ENCODE data around the gene JUNB. TPM values are rescaled to one million over a fixed set of nuclear protein-coding genes. Genes with fewer than 3 reads are reported as not detected.
A peak's percentile ranks its signal among the peaks of the same experiment; 100 is the strongest.

Gene JUNB
- total and polyA plus RNA-seq, 2 of the 8 experiments (the other 6 are each of a cell fraction or from before 2014, with no cell fraction given) = 7.4 to 10.0 TPM

- peak; percentile 66 for TF ChIP-seq MAX (IDR thresholded peaks at IDR 0.05)
- TF ChIP-seq RAD21 (IDR thresholded peaks at IDR 0.05 in 1 of 2, conservative IDR thresholded peaks at IDR 0.05 in 1 of 2; ENCODE audit: low read depth in 2 of 2, low read length in 2 of 2) = peak; percentile 100
- peak; percentile 92 to 99 (median 98) for TF ChIP-seq CTCF (IDR thresholded peaks at IDR 0.05; ENCODE audit: control extremely low read depth in 1 of 3, insufficient read depth in 1 of 3, low read depth in 1 of 3, low read length in 3 of 3)
- no peak for TF ChIP-seq SP4 (IDR thresholded peaks at IDR 0.05; ENCODE audit: low read length)
- no peak for TF ChIP-seq EZH2 (IDR thresholded peaks at IDR 0.05; ENCODE audit: low read depth, low read length, severe bottlenecking)
- peak; percentile 41; the same call in 1 of the 2 replicates for TF ChIP-seq CEBPB (IDR thresholded peaks at IDR 0.05; ENCODE audit: low read depth, low read length)
- TF ChIP-seq RFX5 (IDR thresholded peaks at IDR 0.05; ENCODE audit: borderline replicate concordance, low read depth, low read length) = no peak
- no peak for TF ChIP-seq BCL11A (IDR thresholded peaks at IDR 0.05; ENCODE audit: low read depth in 2 of 2, low read length in 2 of 2)
- TF ChIP-seq RBBP5 (IDR thresholded peaks at IDR 0.05; ENCODE audit: borderline replicate concordance, low read depth, low read length) = no peak
- peak; percentile 84; the same call in 1 of the 2 replicates for TF ChIP-seq GTF2F1 (IDR thresholded peaks at IDR 0.05; ENCODE audit: borderline replicate concordance, low read depth, low read length)
- peak; percentile 67 for TF ChIP-seq ATF2 (IDR thresholded peaks at IDR 0.05; ENCODE audit: low read length)
- TF ChIP-seq POLR2A (IDR thresholded peaks at IDR 0.05; ENCODE audit: control extremely low read depth in 1 of 2, low read depth in 2 of 2, low read length in 2 of 2) = no peak; a peak in 1 of 3 replicates
- TF ChIP-seq SP2 (IDR thresholded peaks at IDR 0.05; ENCODE audit: low read length) = no peak
- TF ChIP-seq SRF (IDR thresholded peaks at IDR 0.05; ENCODE audit: low read depth, low read length) = no peak
- TF ChIP-seq TAF7 (optimal IDR thresholded peaks at IDR 0.05; ENCODE audit: borderline replicate concordance, low read depth, low read length) = no peak
- TF ChIP-seq POU5F1 (IDR thresholded peaks at IDR 0.05; ENCODE audit: low read depth, low read length) = no peak
- TF ChIP-seq SP1 (IDR thresholded peaks at IDR 0.05; ENCODE audit: low read depth, low read length) = peak; percentile 8; the same call in 1 of the 2 replicates
- TF ChIP-seq SIN3A (conservative IDR thresholded peaks at IDR 0.05 in 1 of 2, IDR thresholded peaks at IDR 0.05 in 1 of 2; ENCODE audit: low read depth in 1 of 2, low read length in 2 of 2) = peak in 1 of 2 experiments; percentile 90; a peak in 2 of 4 replicates
- no peak for TF ChIP-seq SIRT6 (IDR thresholded peaks at IDR 0.05; ENCODE audit: low read length)
Observed at GRCh38 chr19:12796146-12797071, 5.1 kb downstream of the JUNB start (continued).
